ENCODE measurements around the gene SDK1. TPM values are rescaled to one million over a fixed set of nuclear protein-coding genes. Genes with fewer than 3 reads are reported as not detected.

The SDK1 gene
- total and polyA plus RNA-seq, 2 donors (not counting 3 experiments of a cell fraction or from before 2014, with no cell fraction given): 1.6 to 3.9 TPM

DNA sequence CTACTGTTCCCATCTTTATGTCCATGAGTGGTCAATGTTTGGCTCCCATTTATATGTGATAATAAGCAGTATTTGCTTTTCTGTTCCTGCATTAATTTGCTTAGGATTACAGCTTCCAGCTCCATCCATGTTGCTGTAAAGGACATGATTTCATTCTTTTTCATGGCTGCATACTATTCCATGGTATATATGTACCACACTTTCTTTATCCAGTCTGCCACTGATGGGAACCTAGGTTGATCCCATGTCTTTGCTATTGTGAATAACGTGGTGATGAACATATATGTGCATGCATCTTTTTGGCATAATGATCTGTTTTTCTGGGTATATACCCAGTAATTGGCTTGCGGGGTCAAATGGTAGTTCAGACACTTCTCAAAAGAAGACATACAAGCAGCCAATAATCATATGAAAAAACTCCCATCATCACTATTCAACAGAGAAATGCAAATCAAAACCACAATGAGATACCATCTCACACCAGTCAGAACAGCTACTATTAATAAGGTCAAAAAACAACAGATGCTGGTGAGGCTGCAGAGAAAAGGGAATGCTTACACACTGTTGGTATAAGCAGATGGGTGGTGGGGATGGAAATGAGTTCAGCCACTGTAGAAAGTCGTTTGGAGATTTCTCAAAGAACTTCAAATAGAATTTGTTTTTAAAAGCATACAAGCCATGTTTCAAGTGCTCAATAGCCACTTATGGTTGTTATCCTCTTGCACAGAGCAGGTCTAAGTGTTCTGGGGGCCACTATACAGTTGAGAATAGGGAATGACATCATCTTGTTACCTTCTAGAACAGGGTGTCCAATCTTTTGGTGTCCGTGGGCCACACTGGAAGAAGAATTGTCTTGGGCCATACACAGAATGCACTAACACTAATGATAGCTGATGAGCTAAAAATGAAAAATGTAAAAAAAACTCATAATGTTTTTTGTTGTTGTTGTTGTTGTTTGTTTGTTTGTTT lies 23.2 kb upstream of the SDK1 start:
- ChIA-PET POLR2A (no interaction called here), CTCF (interaction anchor here (0.8 kb wide), 1 partner anchor 23 kb away, joined by 4 read pairs; the partner anchor contains the start of gene SDK1)
- Histone ChIP-seq H3K4me2 (ENCODE audit: insufficient read depth, low read length) (no peak overlapping the region), H3K9me3 (replicated peaks; ENCODE audit: control insufficient read depth, insufficient read depth, low read length) (no peaks in the 10 kb centered on the region), H3K9me1 (replicated peaks; ENCODE audit: control insufficient read depth, extremely low read depth, insufficient read depth, low read length) (no peaks in the 10 kb centered on the region), H3K27ac (ENCODE audit: insufficient read depth, low read depth, low read length) (no peak overlapping the region), H3K36me3 (ENCODE audit: control insufficient read depth in 2 of 2, extremely low read depth in 1 of 2, insufficient read depth in 2 of 2, low read length in 2 of 2) (no peaks in the 10 kb centered on the region), H2AFZ (ENCODE audit: low read depth, low read length) (no peak overlapping the region), H3K9ac (replicated peaks; ENCODE audit: extremely low read depth, insufficient read depth, low read length) (no peak overlapping the region), H3K27me3 (ENCODE audit: control insufficient read depth in 2 of 2, insufficient read depth in 2 of 2, low read length in 2 of 2) (no peaks in the 10 kb centered on the region), H3K79me2 (ENCODE audit: control insufficient read depth, insufficient read depth, low read length) (no peaks in the 10 kb centered on the region), H3K4me3 (replicated peaks in 1 of 3; ENCODE audit: insufficient read depth in 1 of 3, low read depth in 1 of 3, low read length in 3 of 3) (no peak overlapping the region), H3K4me1 (ENCODE audit: control insufficient read depth, extremely low read depth, insufficient read depth, low read length) (no peaks in the 10 kb centered on the region), H4K20me1 (replicated peaks; ENCODE audit: control insufficient read depth, extremely low read depth, insufficient read depth, low read length) (no peaks in the 10 kb centered on the region)
- intact Hi-C loops (cut with micrococcal nuclease): no loop called here
- FAIRE-seq (no peak), DNase-seq (ENCODE audit: low read depth, low spot score) (no peak)
- TF ChIP-seq FOS (IDR thresholded peaks at IDR 0.05; ENCODE audit: borderline replicate concordance, insufficient read depth, low read length) (no peak), JUN (IDR thresholded peaks at IDR 0.05; ENCODE audit: borderline replicate concordance, insufficient read depth, insufficient read length, low read depth) (no peak), MYC (IDR thresholded peaks at IDR 0.05; ENCODE audit: low read depth, low read length) (no peak), POLR2AphosphoS5 (IDR thresholded peaks at IDR 0.05; ENCODE audit: insufficient read depth, low read depth, low read length) (no peak), GATA2 (IDR thresholded peaks at IDR 0.05; ENCODE audit: insufficient read depth, insufficient read length, low read depth, low read length) (no peak), POLR2A (IDR thresholded peaks at IDR 0.05; ENCODE audit: low read depth, low read length) (no peak), EZH2 (IDR thresholded peaks at IDR 0.05; ENCODE audit: borderline replicate concordance, low read depth, low read length, severe bottlenecking) (no peak)
- TF ChIP-seq, protein P1, sequence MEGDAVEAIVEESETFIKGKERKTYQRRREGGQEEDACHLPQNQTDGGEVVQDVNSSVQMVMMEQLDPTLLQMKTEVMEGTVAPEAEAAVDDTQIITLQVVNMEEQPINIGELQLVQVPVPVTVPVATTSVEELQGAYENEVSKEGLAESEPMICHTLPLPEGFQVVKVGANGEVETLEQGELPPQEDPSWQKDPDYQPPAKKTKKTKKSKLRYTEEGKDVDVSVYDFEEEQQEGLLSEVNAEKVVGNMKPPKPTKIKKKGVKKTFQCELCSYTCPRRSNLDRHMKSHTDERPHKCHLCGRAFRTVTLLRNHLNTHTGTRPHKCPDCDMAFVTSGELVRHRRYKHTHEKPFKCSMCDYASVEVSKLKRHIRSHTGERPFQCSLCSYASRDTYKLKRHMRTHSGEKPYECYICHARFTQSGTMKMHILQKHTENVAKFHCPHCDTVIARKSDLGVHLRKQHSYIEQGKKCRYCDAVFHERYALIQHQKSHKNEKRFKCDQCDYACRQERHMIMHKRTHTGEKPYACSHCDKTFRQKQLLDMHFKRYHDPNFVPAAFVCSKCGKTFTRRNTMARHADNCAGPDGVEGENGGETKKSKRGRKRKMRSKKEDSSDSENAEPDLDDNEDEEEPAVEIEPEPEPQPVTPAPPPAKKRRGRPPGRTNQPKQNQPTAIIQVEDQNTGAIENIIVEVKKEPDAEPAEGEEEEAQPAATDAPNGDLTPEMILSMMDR (IDR thresholded peaks at IDR 0.05; ENCODE audit: extremely low read depth in 1 of 2, insufficient read depth in 1 of 2, low read depth in 1 of 2, low read length in 2 of 2): no peak
- TF ChIP-seq, protein P2, sequence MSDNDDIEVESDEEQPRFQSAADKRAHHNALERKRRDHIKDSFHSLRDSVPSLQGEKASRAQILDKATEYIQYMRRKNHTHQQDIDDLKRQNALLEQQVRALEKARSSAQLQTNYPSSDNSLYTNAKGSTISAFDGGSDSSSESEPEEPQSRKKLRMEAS (IDR thresholded peaks at IDR 0.05; ENCODE audit: insufficient read depth, insufficient read length): no peak
- BruUV-seq (replicated peaks): no TSS peak
- dilution Hi-C loops (cut with MboI; ENCODE audit: extremely low pct_ligation_motif_present, low sequenced_read_pairs): no loop called here

Data from endothelial cell of umbilical vein (primary cell).